ENCODE results near the gene FHIT.
A peak's percentile ranks its signal among the peaks of the same experiment; 100 is the strongest.

FHIT gene

GRCh38 chr3:60085649-60086048 lies 1165.6 kb downstream of the FHIT start:
- Histone ChIP-seq H3K27me3 (ENCODE audit: control insufficient read depth, low read length) (no peaks in the 10 kb centered on the region), H3F3A (ENCODE audit: control insufficient read depth, insufficient read depth) (peaks cover 8% of the 10 kb centered on the region), H3K27ac (ENCODE audit: low read depth, low read length) (no peak overlapping the region), H3K9me3 (ENCODE audit: control insufficient read depth, insufficient read depth, low read length) (peaks cover 16% of the 10 kb centered on the region), H4K20me1 (ENCODE audit: control insufficient read depth, insufficient read depth, low read depth, low read length) (no peaks in the 10 kb centered on the region), H3K36me3 (ENCODE audit: control insufficient read depth, low read length) (peaks cover 11% of the 10 kb centered on the region), H3K9me2 (replicated peaks; ENCODE audit: control insufficient read depth, low read length) (no peaks in the 10 kb centered on the region), H3K4me2 (ENCODE audit: low read length) (no peak overlapping the region), H3K79me2 (ENCODE audit: control insufficient read depth, low read length) (no peaks in the 10 kb centered on the region), H3K4me1 (ENCODE audit: control insufficient read depth, low read length) (peaks cover 22% of the 10 kb centered on the region), H3K4me3 (ENCODE audit: low read length) (no peak overlapping the region)
- TF ChIP-seq CTCF (IDR thresholded peaks at IDR 0.05; ENCODE audit: low read depth, low read length, poor library complexity, severe bottlenecking): no peak
- no peak for TF ChIP-seq EZH2phosphoT487 (IDR thresholded peaks at IDR 0.05; ENCODE audit: borderline replicate concordance, low read length)

- Histone ChIP-seq H3K27ac (ENCODE audit: low read depth, low read length) (peak overlapping the region; percentile 92), H3K4me2 (ENCODE audit: low read length) (peak overlapping the region; percentile 79), H3F3A (ENCODE audit: control insufficient read depth, insufficient read depth) (peaks cover 21% of the 10 kb centered on the region), H3K27me3 (ENCODE audit: control insufficient read depth, low read length) (no peaks in the 10 kb centered on the region), H3K9me3 (ENCODE audit: control insufficient read depth, insufficient read depth, low read length) (peaks cover 16% of the 10 kb centered on the region), H3K4me1 (ENCODE audit: control insufficient read depth, low read length) (peaks cover 63% of the 10 kb centered on the region), H3K4me3 (ENCODE audit: low read length) (peak overlapping the region; percentile 62), H3K9me2 (replicated peaks; ENCODE audit: control insufficient read depth, low read length) (no peaks in the 10 kb centered on the region), H3K36me3 (ENCODE audit: control insufficient read depth, low read length) (peaks cover 11% of the 10 kb centered on the region), H4K20me1 (ENCODE audit: control insufficient read depth, insufficient read depth, low read depth, low read length) (no peaks in the 10 kb centered on the region), H3K79me2 (ENCODE audit: control insufficient read depth, low read length) (no peaks in the 10 kb centered on the region)
- TF ChIP-seq EZH2phosphoT487 (IDR thresholded peaks at IDR 0.05; ENCODE audit: borderline replicate concordance, low read length) (no peak), CTCF (IDR thresholded peaks at IDR 0.05; ENCODE audit: low read depth, low read length, poor library complexity, severe bottlenecking) (no peak)
These were observed 1169.7 kb downstream of the FHIT start for GRCh38 chr3:60081381-60082095.

GRCh38 chr3:60080648-60081047 lies 1170.6 kb downstream of the FHIT start:
- H3K4me1 ChIP-seq (ENCODE audit: control insufficient read depth, low read length): peaks cover 72% of the 10 kb centered on the region
- H4K20me1 ChIP-seq (ENCODE audit: control insufficient read depth, insufficient read depth, low read depth, low read length): no peaks in the 10 kb centered on the region
- peak overlapping the region; percentile 92 for H3K27ac ChIP-seq (ENCODE audit: low read depth, low read length)
- peaks cover 11% of the 10 kb centered on the region for H3K36me3 ChIP-seq (ENCODE audit: control insufficient read depth, low read length)
- H3F3A ChIP-seq (ENCODE audit: control insufficient read depth, insufficient read depth): peaks cover 21% of the 10 kb centered on the region
- H3K4me2 ChIP-seq (ENCODE audit: low read length): peak overlapping the region; percentile 79
- TF ChIP-seq CTCF (IDR thresholded peaks at IDR 0.05; ENCODE audit: low read depth, low read length, poor library complexity, severe bottlenecking): no peak
- TF ChIP-seq EZH2phosphoT487 (IDR thresholded peaks at IDR 0.05; ENCODE audit: borderline replicate concordance, low read length): no peak
- peaks cover 11% of the 10 kb centered on the region for H3K9me3 ChIP-seq (ENCODE audit: control insufficient read depth, insufficient read depth, low read length)
- no peaks in the 10 kb centered on the region for H3K9me2 ChIP-seq (replicated peaks; ENCODE audit: control insufficient read depth, low read length)
- peak overlapping the region; percentile 62 for H3K4me3 ChIP-seq (ENCODE audit: low read length)
- no peaks in the 10 kb centered on the region for H3K27me3 ChIP-seq (ENCODE audit: control insufficient read depth, low read length)
- no peaks in the 10 kb centered on the region for H3K79me2 ChIP-seq (ENCODE audit: control insufficient read depth, low read length)
